CD4-positive, alpha-beta T cell treated with Interleukin-21 for 1 hour (primary cell): ENCODE data around the gene AP3D1.
"Not testable (repeated sequence)": the region's sequence is repeated elsewhere in the genome, so short reads cannot be mapped to it uniquely, and the experiment has no call there.

Experiments
- DNase-seq: peaks from one replicate; pipeline ENCODE4 v3.0.0-alpha.2; 2020

AP3D1 gene

GRCh38 chr19:2151339-2152229 is at the start of gene AP3D1:
TSS of gene AP3D1 (minus strand) at chr19:2151566. CDS start at chr19:2151334, 232 bp downstream.
- peak; percentile 100 for DNase-seq

GRCh38 chr19:2200624-2201294 is 49.4 kb upstream of the AP3D1 start:
- DNase-seq: not testable (repeated sequence)

- no peak for DNase-seq
Measured at GRCh38 chr19:2199861-2200623, 48.7 kb upstream of the AP3D1 start.

GRCh38 chr19:2199215-2199614 is 47.8 kb upstream of the AP3D1 start:
- DNase-seq: no peak

- no peak for DNase-seq
Measured at GRCh38 chr19:2198317-2198716, 47.0 kb upstream of the AP3D1 start.

- no peak for DNase-seq
Measured at GRCh38 chr19:2197270-2197669, 45.9 kb upstream of the AP3D1 start.

GRCh38 chr19:2195914-2196313 is 44.5 kb upstream of the AP3D1 start:
- no peak for DNase-seq

- no peak for DNase-seq
Measured at GRCh38 chr19:2195361-2195760, 44.0 kb upstream of the AP3D1 start.

GRCh38 chr19:2194513-2195078 is 43.2 kb upstream of the AP3D1 start:
- DNase-seq: no peak

- DNase-seq: no peak
Measured at GRCh38 chr19:2193807-2194206, 42.4 kb upstream of the AP3D1 start.

GRCh38 chr19:2192862-2193261 is 41.5 kb upstream of the AP3D1 start:
- DNase-seq: no peak

GRCh38 chr19:2191456-2192310 is 40.3 kb upstream of the AP3D1 start:
- no peak for DNase-seq

GRCh38 chr19:2190848-2191455 is 39.6 kb upstream of the AP3D1 start:
- DNase-seq: no peak

- no peak for DNase-seq
Measured at GRCh38 chr19:2189880-2190279, 38.5 kb upstream of the AP3D1 start.

GRCh38 chr19:2188708-2189385 is 37.5 kb upstream of the AP3D1 start:
- DNase-seq: no peak

- no peak for DNase-seq
Measured at GRCh38 chr19:2187159-2187558, 35.8 kb upstream of the AP3D1 start.

- no peak for DNase-seq
Measured at GRCh38 chr19:2186071-2186846, 34.9 kb upstream of the AP3D1 start.

GRCh38 chr19:2185734-2186070 is 34.3 kb upstream of the AP3D1 start:
- DNase-seq: no peak

GRCh38 chr19:2184422-2184975 is 33.1 kb upstream of the AP3D1 start:
- DNase-seq: no peak

GRCh38 chr19:2181633-2181997 is 30.2 kb upstream of the AP3D1 start:
- DNase-seq: no peak
